ENCODE data around the gene TNFRSF12A.
A peak's percentile ranks its signal among the peaks of the same experiment; 100 is the strongest.

TNFRSF12A gene

DNA sequence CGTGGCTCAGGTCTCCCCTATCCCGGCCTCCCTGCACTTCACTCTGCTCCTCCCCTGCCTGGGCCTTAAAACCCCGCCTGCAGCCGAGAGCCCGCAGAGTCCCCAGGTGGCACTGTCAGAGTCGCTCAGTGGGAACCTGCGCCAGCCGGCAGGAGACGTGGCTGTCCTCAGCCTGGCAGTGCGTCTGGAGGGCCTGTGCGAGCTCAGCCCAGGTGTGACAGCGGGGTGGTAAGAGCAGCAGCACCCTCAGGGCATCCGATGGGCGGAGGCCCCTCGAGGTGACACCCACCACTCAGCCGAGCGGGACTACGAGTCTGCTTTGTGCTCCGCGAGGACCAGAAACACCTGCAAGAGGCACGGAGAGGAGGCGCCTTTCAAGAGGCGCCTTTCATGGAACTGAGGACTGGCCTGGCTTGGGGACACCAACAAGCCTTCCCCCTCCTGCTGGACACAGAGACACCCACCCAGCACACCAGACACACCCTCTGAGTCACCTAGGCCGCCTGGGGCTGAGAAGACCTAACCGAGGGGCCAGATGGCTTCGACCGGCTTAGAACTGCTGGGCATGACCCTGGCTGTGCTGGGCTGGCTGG is 7.2 kb upstream of the TNFRSF12A start, which contains the start of gene CLDN9:
TSS of gene CLDN9 (plus strand) at position 96 of the 593 bp plus-strand sequence. CDS start at position 536, 440 bp downstream.
- no peak for DNase-seq

DNA sequence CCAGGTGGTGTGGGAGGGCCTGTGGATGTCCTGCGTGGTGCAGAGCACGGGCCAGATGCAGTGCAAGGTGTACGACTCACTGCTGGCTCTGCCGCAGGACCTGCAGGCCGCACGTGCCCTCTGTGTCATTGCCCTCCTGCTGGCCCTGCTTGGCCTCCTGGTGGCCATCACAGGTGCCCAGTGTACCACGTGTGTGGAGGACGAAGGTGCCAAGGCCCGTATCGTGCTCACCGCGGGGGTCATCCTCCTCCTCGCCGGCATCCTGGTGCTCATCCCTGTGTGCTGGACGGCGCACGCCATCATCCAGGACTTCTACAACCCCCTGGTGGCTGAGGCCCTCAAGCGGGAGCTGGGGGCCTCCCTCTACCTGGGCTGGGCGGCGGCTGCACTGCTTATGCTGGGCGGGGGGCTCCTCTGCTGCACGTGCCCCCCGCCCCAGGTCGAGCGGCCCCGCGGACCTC is 6.6 kb upstream of the TNFRSF12A start:
- DNase-seq: no peak

DNA sequence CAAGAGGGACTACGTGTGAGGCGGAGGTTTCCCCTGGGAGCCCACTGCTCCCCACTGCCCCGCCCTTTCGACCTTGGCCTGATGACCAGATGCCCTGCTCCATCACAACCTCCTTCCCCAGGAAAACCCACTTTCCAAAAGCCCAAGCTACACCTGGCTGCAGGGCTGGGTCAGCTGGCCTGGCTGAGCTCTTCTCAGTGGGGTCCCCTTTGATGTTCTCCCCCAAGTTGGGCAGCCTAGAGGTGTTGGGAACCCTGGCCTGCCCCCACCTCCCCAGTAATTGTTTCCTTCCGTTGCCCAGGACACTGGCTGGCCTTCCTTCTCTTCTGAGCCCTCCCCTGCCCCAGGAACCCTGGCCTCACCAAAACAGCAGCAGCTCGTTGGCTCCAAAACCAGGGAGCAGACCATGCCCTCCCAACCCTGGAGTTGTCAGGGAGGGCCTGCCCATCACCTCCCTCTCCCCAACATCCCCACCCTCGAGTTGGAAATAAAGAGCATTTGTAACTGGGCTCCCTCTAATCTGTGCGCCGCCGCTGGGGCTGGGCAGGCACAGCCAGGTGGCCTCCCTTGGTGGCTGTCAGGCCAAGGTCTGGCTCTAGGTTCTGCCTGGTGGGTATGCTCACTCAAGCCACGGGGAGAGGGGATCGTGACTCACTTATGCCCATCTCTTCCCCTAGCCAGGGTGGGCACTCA is 6.0 kb upstream of the TNFRSF12A start:
- no peak for DNase-seq

DNA sequence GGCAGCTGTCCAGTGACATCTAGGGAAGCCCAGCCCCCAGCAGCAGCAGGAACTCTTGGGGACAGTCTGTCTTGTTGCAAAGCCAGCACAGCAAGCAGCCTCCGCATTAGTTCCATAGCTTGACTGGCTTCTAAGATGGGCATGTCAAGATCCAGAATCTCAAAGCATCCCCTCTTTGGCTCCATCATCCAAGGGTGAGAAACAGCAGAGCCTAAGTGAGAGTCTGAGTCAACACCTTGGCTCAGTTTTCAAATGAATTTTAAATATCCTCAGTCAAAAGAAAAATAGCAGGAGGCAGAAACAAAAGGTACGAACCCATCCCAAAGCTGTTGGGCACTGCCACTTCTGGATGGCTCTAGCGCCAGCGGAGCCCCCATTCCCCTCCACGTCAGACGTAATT is 5.2 kb upstream of the TNFRSF12A start:
- DNase-seq: no peak

DNA sequence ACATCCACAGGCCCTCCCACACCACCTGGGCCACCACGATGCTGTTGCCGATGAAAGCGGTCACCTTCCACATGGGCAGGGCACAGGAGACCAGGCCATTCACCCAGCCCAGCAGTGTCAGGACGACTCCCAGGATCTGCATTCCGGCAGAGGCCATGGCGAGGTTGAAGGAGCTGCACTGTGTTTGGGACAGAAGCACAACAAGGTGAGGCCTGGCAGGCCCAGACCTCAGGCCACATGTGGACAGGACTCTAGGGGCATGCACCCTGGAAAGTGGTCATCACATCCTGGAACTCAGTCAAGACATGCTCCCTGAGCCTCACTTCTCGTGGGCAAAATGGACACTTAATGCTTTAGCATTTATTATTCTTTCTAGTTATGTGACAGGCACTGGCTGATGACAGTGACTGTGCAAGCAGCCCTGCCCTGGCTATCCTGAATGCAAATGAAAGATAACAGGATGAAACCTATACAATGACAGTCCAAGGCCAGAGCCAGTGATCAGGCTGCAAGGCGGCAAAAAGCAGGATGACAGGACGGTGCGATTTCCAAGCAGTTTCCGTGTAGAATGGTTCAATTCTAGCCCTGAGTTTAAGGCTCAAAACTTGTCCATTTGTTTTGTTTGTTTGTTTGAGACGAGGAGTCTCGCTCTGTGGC is 4.2 kb upstream of the TNFRSF12A start:
- no peak for DNase-seq

DNA sequence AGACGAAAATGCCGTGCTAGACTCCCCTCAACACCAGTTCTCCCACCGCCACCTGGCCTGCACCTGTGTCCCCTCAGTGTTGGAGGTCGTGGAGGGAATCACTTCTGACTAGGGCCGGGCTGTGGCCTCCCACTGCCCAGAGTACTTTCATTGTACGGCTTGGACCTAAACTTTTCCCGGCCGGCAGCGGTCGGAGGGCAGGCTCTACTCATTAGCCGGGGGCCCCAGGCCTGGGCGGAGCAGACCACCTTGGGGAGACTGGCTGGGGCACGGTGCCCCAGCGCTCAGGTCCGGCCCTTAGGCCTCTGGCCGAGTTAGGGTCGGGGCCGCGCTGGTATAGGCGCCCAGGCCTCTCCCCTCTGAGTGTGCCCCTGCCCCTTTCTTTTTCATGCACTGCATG is 2.8 kb upstream of the TNFRSF12A start:
- DNase-seq: no peak

DNA sequence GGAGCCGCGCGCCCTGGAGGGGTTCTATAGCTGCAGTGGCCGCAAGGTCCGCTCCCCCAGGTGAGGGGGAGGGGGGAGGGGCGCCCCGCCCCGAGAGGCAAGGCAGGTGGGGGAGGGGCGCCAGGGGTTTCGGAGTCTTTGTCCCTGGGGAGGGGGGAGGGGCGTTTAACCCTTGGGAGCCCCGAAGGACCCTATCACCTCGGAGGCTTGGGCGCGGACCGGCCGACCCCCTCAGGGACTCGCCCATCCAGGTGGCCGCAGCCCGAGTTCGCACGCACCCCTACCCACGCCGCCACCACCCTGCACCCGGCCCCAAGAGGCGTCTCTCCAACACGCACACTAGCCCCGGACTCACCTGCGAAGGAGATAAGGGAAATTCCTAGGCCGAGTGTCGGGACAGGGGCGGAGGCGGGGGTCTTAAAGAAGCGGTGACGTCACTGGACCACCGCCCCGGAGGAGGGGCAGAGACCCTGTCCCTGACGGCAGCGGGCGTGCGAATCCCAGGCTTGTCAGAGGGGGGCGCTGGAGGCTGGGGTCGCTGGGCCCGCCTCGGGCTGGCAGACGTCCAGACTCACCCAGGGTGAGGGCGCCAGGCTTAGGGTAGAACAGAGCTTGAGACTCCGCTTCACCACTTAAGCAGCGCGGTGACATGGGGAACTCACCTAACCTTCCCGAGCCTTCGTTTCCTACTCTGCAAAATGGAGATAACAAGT is 2.2 kb upstream of the TNFRSF12A start, which contains the start of gene CLDN6:
TSS of gene CLDN6 (minus strand) at position 390 of the 713 bp plus-strand sequence. CDS start 2,162 bp downstream, outside the sequence.
- peak; percentile 21 for DNase-seq

DNA sequence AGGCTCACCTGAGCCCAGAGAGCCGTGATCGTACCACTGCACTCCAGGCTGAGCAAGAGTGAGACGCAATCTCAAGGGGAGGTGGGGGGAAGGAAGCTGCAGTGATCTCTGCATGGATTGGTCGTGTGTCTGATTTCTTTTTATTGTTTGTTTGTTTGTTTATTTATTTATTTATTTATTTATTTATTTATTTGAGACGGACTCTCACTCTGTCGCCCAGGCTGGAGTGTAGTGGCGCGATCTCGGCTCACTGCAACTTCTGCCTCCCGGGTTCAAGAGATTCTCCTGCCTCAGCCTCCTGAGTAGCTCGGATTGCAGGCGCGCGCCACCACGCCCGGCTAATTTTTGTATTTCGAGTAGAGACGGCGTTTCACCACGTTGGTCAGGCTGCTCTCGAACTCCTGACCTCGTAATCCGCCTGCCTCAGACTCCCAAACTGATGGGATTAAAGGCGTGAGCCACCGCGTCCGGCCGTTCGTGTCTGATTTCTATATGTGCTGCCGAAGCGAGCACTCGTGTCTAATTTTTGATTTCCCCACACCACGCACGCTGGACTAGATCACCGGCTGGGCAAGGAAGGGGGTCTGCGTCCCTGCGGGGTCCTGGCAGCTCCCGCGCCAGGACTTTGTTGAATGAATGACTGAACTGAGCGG is 448 bp upstream of the TNFRSF12A start:
- no peak for DNase-seq

DNA sequence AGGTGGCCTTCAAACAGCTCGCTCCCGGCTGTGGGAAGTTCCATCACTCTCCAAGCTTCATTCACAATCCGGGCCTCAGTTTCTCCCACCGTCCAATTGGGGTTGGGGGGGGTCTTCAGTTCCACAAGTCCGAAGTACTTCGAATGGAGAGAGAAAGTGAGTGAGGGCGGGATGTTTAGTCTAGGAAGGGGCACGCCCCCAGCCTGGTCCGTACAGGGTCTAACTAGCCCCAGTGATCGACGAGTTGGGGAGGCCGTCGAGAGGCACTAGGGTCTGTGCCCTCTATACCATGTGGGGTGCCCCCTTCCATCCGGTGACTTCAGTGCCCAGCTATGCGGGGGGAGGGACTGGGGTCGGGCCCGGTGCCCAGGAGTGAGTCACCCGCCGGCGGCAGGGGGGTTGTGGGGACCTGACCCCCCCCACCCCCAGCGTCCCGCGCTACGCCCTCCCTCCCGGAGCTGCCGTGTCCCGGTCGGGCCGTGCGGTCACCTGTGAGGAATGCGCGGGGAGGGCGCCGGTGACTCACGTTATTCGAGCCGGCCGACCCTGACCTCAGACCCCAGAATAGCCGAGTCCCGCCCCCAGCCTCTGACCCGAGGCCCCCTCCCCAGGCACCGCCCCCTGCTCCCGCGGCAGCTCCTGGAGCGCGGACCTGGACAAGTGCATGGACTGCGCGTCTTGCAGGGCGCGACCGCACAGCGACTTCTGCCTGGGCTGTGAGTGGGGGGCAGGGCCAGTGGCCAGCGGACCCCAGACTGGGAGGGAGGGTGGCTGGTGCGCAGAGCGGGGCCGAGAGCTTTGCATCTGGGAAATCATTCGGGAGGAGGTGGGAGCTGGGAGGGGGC is 658 bp downstream of the TNFRSF12A start:
- no peak for DNase-seq

DNA sequence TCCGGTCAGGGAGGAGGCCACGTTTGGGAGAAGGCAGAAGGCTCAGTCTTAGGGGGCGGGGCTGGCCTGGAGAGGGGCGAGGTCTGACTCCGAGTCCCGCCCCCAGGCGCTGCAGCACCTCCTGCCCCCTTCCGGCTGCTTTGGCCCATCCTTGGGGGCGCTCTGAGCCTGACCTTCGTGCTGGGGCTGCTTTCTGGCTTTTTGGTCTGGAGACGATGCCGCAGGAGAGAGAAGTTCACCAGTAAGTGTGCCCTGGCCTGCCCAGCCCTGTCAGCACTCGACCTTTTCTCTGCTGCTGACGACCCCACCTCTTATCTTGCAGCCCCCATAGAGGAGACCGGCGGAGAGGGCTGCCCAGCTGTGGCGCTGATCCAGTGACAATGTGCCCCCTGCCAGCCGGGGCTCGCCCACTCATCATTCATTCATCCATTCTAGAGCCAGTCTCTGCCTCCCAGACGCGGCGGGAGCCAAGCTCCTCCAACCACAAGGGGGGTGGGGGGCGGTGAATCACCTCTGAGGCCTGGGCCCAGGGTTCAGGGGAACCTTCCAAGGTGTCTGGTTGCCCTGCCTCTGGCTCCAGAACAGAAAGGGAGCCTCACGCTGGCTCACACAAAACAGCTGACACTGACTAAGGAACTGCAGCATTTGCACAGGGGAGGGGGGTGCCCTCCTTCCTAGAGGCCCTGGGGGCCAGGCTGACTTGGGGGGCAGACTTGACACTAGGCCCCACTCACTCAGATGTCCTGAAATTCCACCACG is 1.5 kb downstream of the TNFRSF12A start:
- DNase-seq: no peak

DNA sequence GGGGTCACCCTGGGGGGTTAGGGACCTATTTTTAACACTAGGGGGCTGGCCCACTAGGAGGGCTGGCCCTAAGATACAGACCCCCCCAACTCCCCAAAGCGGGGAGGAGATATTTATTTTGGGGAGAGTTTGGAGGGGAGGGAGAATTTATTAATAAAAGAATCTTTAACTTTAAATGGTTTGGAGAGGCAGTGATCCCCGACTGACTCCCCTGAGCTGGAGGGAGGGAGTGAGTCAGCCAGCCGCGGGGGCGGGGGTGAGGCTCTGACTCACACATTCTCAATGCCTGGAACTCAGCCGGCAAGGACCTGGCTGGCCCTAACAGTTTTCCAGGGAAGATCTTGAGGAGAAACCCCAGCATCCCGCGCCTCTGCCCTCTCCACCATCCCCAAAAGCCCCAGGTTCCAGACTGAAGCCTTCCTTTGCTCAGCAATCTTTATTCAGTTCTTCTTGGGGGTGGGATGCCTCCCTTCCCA is 2.1 kb downstream of the TNFRSF12A start:
- DNase-seq: no peak

DNA sequence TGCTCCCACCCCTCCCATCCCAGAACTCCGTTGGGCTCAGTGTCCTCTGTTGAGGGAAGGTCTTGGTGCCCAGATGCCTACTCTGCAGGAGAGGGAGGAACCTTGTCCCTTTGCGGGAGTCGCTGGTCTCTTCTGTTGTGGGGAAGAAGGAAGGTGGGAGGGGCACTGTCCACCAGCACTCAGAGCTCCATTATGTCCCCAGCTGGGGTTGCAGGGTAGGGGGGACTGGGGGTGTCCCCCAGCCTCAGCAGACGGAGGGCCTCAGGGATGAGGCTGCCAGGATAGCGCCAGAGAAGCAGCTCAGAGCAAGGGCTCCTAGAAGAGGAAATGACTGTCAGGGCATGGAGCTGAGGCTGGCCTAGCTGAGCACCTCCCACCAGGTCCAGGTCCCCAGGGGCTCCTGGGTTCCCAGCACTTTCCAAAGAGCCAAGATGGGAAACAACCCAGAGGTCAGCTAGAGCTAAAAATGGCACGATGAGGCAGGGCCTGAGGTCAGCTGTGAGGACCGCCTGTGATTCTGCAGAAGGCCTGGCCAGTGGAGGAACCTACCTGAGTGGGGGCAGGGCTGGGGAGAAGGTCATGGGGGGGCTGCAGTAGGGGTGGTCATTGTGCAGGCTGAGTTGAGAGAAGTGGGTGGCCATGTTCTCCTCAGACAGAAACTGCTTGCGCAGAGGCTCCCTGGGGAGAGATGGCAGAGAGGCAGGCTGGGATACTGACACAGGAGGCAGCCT is 2.7 kb downstream of the TNFRSF12A start:
- no peak for DNase-seq

DNA sequence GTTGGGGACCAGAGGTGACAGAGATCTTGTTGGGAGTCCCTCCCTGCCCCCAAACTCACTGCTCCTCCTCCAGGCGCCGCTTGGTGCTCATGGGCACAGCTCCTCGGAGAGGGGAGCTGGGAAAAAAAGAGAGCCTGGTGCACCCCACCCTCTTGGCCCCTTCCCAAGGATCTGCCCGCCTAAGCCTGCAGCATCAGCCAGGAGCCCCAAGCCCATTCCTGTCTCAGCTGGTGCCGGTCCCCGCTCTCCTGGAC is 3.2 kb downstream of the TNFRSF12A start:
- peak; percentile 12 for DNase-seq

DNA sequence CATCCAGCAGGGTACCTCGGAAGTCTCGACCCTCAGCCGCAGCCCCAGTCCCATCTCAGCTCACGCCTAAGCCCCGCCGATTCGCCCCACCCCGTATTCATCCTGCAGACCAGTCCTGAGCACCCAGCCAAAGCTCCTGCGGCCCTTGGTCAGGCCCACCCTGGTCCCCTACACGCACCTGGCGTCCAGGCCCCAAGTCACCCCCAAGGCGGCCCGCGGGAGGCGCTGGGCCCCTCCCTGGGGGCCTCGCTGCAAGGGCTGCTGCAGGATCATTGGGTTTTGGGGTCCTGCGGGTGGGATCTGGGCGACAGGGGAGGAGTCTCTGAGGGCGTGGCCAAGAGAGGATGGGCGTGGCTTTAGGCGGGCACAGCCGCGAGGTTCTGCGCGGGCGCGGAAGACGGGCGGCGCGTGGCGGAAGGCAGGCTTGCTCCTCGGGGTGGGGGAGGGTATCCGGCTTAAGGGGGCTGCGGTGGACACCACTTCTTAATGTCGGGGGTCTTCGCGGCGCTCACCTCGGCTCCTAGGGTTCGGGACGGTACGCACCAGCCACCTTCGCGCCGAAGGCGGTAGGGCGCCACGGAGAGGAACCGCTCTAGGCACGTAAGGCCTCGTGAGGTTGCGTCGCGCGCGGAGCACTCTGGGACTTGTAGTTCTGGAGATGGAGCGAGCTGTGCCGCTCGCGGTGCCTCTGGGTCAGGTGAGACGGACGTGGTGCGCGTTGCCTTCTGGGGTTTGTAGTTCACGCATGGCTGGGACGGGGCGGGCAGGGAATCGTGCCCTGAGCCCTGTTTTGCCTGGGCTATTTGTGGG is 3.7 kb downstream of the TNFRSF12A start, which contains the start of the genes HCFC1R1 and THOC6:
TSS of gene HCFC1R1 (minus strand) at position 274 of the 810 bp plus-strand sequence. CDS start at position 273, 1 bp downstream.
TSS of gene THOC6 (plus strand) at position 367 of the 810 bp plus-strand sequence. CDS start at position 659, 292 bp downstream.
- DNase-seq: peak; percentile 89

DNA sequence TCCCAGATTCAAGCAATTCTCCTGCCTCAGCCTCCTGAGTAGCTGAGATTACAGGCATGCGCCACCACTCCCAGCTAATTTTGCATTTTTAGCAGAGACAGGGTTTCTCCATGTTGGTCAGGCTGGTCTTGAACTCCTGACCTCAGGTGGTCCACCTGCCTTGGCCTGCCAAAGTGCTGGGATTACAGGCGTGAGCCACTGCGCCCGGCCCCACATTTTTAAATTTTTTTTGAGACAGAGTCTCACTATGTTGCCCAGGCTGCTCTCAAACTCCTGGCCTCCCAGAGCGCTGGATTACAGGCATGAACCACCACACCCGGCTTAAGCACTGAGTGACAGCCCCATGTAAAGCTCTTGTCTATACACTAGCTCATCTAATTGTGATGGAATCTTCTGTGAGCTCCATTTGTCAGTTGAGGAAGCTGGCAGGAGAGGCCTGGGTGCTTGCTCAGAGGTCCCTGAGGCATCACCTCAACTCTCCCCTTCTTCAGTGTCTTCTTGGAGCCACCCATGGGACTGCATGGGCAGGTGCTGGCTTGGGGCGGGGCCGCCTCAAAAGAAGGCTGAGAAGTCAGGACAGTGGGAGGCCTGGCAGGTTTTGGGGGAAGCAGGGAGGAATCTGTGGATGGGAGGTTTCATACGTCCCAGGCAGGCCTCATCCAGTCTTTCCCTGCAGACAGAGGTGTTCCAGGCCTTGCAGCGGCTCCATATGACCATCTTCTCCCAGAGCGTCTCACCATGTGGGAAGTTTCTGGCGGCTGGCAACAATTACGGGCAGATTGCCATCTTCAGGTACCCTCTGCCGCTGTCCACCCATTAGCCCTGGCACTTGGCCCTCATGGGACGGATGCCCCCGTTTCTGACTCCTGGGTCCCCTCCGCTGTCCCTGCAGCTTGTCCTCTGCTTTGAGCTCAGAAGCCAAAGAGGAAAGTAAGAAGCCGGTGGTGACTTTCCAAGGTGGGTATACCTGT is 5.1 kb downstream of the TNFRSF12A start:
- DNase-seq: no peak

DNA sequence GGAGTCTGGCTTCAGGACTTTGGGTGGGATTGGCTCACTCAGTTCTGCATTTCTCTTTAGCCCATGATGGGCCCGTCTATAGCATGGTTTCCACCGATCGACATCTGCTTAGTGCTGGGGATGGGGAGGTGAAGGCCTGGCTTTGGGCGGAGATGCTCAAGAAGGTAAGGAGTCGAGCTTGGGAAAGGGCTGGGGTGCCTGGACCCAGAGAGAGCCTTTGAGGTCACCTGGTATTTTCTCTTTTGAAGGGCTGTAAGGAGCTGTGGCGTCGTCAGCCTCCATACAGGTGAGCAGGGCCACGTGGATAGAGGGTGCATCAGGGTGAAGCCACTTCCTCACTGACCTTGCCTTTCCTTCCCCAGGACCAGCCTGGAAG is 5.8 kb downstream of the TNFRSF12A start:
- no peak for DNase-seq

DNA sequence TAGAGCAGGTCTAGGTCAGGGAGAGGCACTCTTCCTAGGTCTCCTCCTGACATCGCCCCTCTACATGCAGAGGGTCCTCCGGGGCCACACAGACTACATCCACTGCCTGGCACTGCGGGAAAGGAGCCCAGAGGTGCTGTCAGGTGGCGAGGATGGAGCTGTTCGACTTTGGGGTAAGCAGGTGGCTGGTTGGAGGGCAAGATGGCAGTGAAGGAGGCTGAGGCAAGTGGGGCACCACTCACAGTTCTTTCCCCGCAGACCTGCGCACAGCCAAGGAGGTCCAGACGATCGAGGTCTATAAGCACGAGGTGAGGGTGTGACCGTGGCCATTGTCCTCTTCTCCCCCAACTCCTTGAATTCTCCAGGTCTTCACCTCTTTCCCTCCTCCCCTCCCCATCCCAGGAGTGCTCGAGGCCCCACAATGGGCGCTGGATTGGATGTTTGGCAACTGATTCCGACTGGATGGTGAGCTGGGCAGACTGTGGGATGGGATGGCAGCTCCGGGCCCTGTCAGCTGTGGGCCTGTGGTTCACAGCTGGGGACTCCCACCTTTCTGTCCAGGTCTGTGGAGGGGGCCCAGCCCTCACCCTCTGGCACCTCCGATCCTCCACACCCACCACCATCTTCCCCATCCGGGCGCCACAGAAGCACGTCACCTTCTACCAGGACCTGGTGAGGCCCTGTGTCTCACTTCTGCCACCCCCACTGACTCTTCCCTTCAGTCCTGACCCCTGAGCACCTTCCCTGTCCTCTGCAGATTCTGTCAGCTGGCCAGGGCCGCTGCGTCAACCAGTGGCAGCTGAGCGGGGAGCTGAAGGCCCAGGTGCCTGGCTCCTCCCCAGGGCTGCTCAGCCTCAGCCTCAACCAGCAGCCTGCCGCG is 6.7 kb downstream of the TNFRSF12A start:
- no peak for DNase-seq
